DND-41 (cell line): ENCODE data around the gene EVI2B.

Source experiments
- EZH2 ChIP-seq: IDR thresholded peaks from 3 replicates; pipeline ENCODE4 v1.6.1; 2012; ENCODE audit warnings: borderline replicate concordance, low read depth, mild to moderate bottlenecking, moderate library complexity, low read length, inconsistent platforms; ENCODE audit not compliant: severe bottlenecking
- TF ChIP-seq, protein P1 (sequence below): IDR thresholded peaks from 2 replicates; pipeline ENCODE4 v1.5.1; 2012; ENCODE audit warnings: borderline replicate concordance, low read length, moderate library complexity, mild to moderate bottlenecking; ENCODE audit not compliant: poor library complexity, severe bottlenecking; ENCODE audit errors: extremely low read depth

GRCh38 chr17:31296142-31296541, 17.7 kb downstream of the EVI2B start:
- TF ChIP-seq, protein P1, sequence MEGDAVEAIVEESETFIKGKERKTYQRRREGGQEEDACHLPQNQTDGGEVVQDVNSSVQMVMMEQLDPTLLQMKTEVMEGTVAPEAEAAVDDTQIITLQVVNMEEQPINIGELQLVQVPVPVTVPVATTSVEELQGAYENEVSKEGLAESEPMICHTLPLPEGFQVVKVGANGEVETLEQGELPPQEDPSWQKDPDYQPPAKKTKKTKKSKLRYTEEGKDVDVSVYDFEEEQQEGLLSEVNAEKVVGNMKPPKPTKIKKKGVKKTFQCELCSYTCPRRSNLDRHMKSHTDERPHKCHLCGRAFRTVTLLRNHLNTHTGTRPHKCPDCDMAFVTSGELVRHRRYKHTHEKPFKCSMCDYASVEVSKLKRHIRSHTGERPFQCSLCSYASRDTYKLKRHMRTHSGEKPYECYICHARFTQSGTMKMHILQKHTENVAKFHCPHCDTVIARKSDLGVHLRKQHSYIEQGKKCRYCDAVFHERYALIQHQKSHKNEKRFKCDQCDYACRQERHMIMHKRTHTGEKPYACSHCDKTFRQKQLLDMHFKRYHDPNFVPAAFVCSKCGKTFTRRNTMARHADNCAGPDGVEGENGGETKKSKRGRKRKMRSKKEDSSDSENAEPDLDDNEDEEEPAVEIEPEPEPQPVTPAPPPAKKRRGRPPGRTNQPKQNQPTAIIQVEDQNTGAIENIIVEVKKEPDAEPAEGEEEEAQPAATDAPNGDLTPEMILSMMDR, result no peak
- no peak for TF ChIP-seq EZH2
